ENCODE results near the gene CEP85L.

CEP85L gene

GRCh38 chr6:118659513-118660217, 8.3 kb upstream of the CEP85L start:
- Histone ChIP-seq H3K9me3 (replicated peaks; ENCODE audit: low read length) (no peaks in the 10 kb centered on the region), H3K27me3 (ENCODE audit: control insufficient read depth, insufficient read depth, low read length) (no peaks in the 10 kb centered on the region), H3K4me1 (ENCODE audit: control insufficient read depth, insufficient read depth, low read length) (peaks cover 11% of the 10 kb centered on the region), H3K36me3 (ENCODE audit: insufficient read depth, low read length) (no peaks in the 10 kb centered on the region), H3K4me2 (ENCODE audit: low read length) (peak overlapping the region; percentile 8), H3K9ac (ENCODE audit: low read depth, low read length) (no peak overlapping the region), H3K4me3 (ENCODE audit: low read length) (no peak overlapping the region)

GRCh38 chr6:118656847-118657451, 5.6 kb upstream of the CEP85L start:
- no peak overlapping the region for H3K4me2 ChIP-seq (ENCODE audit: low read length)
- no peak overlapping the region for H3K9ac ChIP-seq (ENCODE audit: low read depth, low read length)
- H3K36me3 ChIP-seq (ENCODE audit: insufficient read depth, low read length): no peaks in the 10 kb centered on the region
- no peaks in the 10 kb centered on the region for H3K27me3 ChIP-seq (ENCODE audit: control insufficient read depth, insufficient read depth, low read length)
- peaks cover 12% of the 10 kb centered on the region for H3K4me1 ChIP-seq (ENCODE audit: control insufficient read depth, insufficient read depth, low read length)
- no peaks in the 10 kb centered on the region for H3K9me3 ChIP-seq (replicated peaks; ENCODE audit: low read length)
- no peak overlapping the region for H3K4me3 ChIP-seq (ENCODE audit: low read length)

GRCh38 chr6:118652051-118652615, 742 bp upstream of the CEP85L start:
- H3K9me3 ChIP-seq (replicated peaks; ENCODE audit: low read length): no peaks in the 10 kb centered on the region
- no peaks in the 10 kb centered on the region for H3K36me3 ChIP-seq (ENCODE audit: insufficient read depth, low read length)
- H3K4me3 ChIP-seq (ENCODE audit: low read length): peak overlapping the region; percentile 100

GRCh38 chr6:118650582-118651281, 659 bp downstream of the CEP85L start:
- peaks cover 9% of the 10 kb centered on the region for H3K4me1 ChIP-seq (ENCODE audit: control insufficient read depth, insufficient read depth, low read length)
- no peaks in the 10 kb centered on the region for H3K36me3 ChIP-seq (ENCODE audit: insufficient read depth, low read length)
- no peaks in the 10 kb centered on the region for H3K27me3 ChIP-seq (ENCODE audit: control insufficient read depth, insufficient read depth, low read length)
- peak overlapping the region; percentile 85 for H3K4me2 ChIP-seq (ENCODE audit: low read length)
- H3K4me3 ChIP-seq (ENCODE audit: low read length): peak overlapping the region; percentile 100
- H3K9ac ChIP-seq (ENCODE audit: low read depth, low read length): peak overlapping the region; percentile 99
- no peaks in the 10 kb centered on the region for H3K9me3 ChIP-seq (replicated peaks; ENCODE audit: low read length)

More at GRCh38 chr6:118652051-118652615, 742 bp upstream of the CEP85L start:
- Histone ChIP-seq H3K4me2 (ENCODE audit: low read length) (peak overlapping the region; percentile 85), H3K9ac (ENCODE audit: low read depth, low read length) (peak overlapping the region; percentile 83), H3K4me1 (ENCODE audit: control insufficient read depth, insufficient read depth, low read length) (peaks cover 9% of the 10 kb centered on the region), H3K27me3 (ENCODE audit: control insufficient read depth, insufficient read depth, low read length) (no peaks in the 10 kb centered on the region)

DNA sequence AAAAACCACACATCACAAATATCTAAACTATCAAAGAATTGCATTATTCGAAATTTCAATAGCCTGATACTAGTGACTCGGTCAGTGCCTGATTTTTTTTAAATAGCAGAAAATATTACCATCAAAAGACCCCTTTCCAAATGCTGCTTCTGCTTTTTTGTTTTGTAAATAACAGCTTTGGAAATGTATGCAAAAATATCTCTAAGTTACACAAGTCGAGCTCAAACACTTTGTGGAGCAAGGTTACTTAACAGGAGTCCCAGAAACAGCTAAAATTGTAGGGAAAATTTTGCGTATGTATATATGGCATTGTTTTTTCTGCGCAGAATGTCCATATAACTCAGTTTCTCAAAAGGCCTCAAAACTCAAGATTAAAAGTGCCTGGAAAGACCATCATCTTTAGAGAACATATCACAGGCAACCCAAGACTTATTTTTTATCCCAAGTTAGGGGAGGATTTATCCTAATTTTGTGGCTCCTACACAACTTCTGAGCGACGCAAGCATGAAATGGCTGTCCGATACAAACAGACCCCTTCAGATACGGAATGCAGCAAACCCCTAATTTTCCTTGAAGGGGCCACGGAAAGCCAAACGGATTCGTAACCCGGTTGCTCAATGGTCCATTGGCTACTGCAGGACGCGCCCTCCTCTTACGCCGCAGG, 1.3 kb downstream of the CEP85L start:
- peaks cover 9% of the 10 kb centered on the region for H3K4me1 ChIP-seq (ENCODE audit: control insufficient read depth, insufficient read depth, low read length)
- H3K27me3 ChIP-seq (ENCODE audit: control insufficient read depth, insufficient read depth, low read length): no peaks in the 10 kb centered on the region
- H3K9me3 ChIP-seq (replicated peaks; ENCODE audit: low read length): no peaks in the 10 kb centered on the region
- H3K4me2 ChIP-seq (ENCODE audit: low read length): peak overlapping the region; percentile 85
- peak overlapping the region; percentile 100 for H3K4me3 ChIP-seq (ENCODE audit: low read length)
- H3K36me3 ChIP-seq (ENCODE audit: insufficient read depth, low read length): no peaks in the 10 kb centered on the region
- H3K9ac ChIP-seq (ENCODE audit: low read depth, low read length): peak overlapping the region; percentile 99

- Histone ChIP-seq H3K9me3 (replicated peaks; ENCODE audit: low read length) (no peaks in the 10 kb centered on the region), H3K4me2 (ENCODE audit: low read length) (peak overlapping the region; percentile 85), H3K9ac (ENCODE audit: low read depth, low read length) (peak overlapping the region; percentile 99), H3K36me3 (ENCODE audit: insufficient read depth, low read length) (no peaks in the 10 kb centered on the region), H3K4me3 (ENCODE audit: low read length) (peak overlapping the region; percentile 100), H3K27me3 (ENCODE audit: control insufficient read depth, insufficient read depth, low read length) (no peaks in the 10 kb centered on the region), H3K4me1 (ENCODE audit: control insufficient read depth, insufficient read depth, low read length) (peaks cover 11% of the 10 kb centered on the region)
These were observed 2.4 kb downstream of the CEP85L start for GRCh38 chr6:118648866-118649554.

GRCh38 chr6:118646977-118647376, 4.4 kb downstream of the CEP85L start:
- no peak overlapping the region for H3K4me2 ChIP-seq (ENCODE audit: low read length)
- peaks cover 14% of the 10 kb centered on the region for H3K4me1 ChIP-seq (ENCODE audit: control insufficient read depth, insufficient read depth, low read length)
- no peaks in the 10 kb centered on the region for H3K36me3 ChIP-seq (ENCODE audit: insufficient read depth, low read length)
- H3K9me3 ChIP-seq (replicated peaks; ENCODE audit: low read length): no peaks in the 10 kb centered on the region
- H3K4me3 ChIP-seq (ENCODE audit: low read length): no peak overlapping the region
- no peak overlapping the region for H3K9ac ChIP-seq (ENCODE audit: low read depth, low read length)
- H3K27me3 ChIP-seq (ENCODE audit: control insufficient read depth, insufficient read depth, low read length): no peaks in the 10 kb centered on the region

GRCh38 chr6:118645395-118645794, 6.0 kb downstream of the CEP85L start:
- no peaks in the 10 kb centered on the region for H3K9me3 ChIP-seq (replicated peaks; ENCODE audit: low read length)
- H3K27me3 ChIP-seq (ENCODE audit: control insufficient read depth, insufficient read depth, low read length): no peaks in the 10 kb centered on the region
- no peak overlapping the region for H3K4me2 ChIP-seq (ENCODE audit: low read length)

DNA sequence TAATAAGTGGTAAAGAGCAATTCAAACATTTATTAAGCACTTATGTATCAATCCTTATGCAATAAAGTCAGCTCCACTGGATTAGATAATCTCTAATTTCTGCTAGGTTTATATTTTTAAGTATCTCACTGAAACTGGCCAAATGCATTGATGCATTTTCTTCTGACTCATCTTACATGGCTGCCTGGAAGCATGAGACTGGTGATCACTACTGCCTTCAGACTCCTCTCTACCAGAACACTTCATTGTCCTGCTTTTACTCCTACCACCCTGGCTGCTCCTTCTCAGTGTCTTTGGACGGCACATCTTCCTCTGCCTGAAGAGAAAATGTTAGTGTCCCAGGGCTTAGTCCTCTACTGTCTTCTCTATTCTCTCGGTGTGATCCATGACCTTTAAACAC, 7.4 kb downstream of the CEP85L start:
- H3K36me3 ChIP-seq (ENCODE audit: insufficient read depth, low read length): no peaks in the 10 kb centered on the region
- H3K4me3 ChIP-seq (ENCODE audit: low read length): no peak overlapping the region
- peak overlapping the region; percentile 0 for H3K4me2 ChIP-seq (ENCODE audit: low read length)
- H3K9ac ChIP-seq (ENCODE audit: low read depth, low read length): no peak overlapping the region
- no peaks in the 10 kb centered on the region for H3K27me3 ChIP-seq (ENCODE audit: control insufficient read depth, insufficient read depth, low read length)
- no peaks in the 10 kb centered on the region for H3K9me3 ChIP-seq (replicated peaks; ENCODE audit: low read length)
- H3K4me1 ChIP-seq (ENCODE audit: control insufficient read depth, insufficient read depth, low read length): peaks cover 10% of the 10 kb centered on the region

More at GRCh38 chr6:118645395-118645794, 6.0 kb downstream of the CEP85L start:
- Histone ChIP-seq H3K4me1 (ENCODE audit: control insufficient read depth, insufficient read depth, low read length) (peaks cover 10% of the 10 kb centered on the region), H3K36me3 (ENCODE audit: insufficient read depth, low read length) (no peaks in the 10 kb centered on the region), H3K9ac (ENCODE audit: low read depth, low read length) (no peak overlapping the region), H3K4me3 (ENCODE audit: low read length) (no peak overlapping the region)

DNA sequence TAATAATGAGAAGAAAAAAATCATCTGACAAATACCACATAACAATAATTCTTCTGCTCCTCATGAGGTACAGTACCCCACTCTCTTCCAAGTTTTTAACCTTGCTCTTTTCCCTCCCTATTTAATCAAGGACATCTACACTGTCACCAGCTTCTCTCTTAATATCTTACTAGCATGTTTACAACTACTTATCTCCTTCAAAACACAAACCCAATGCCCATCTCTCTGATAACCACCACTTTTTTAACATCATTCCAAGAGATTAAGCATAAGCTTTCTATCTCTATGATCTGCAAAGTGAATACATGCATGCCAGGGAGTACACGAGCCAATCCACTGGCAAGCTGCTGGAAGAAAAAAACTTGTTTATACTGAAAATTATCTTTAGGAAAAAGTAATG, 10.3 kb downstream of the CEP85L start:
- H3K4me3 ChIP-seq (ENCODE audit: low read length): no peak overlapping the region
- no peak overlapping the region for H3K4me2 ChIP-seq (ENCODE audit: low read length)
- no peak overlapping the region for H3K9ac ChIP-seq (ENCODE audit: low read depth, low read length)
- peaks cover 7% of the 10 kb centered on the region for H3K4me1 ChIP-seq (ENCODE audit: control insufficient read depth, insufficient read depth, low read length)
- no peaks in the 10 kb centered on the region for H3K27me3 ChIP-seq (ENCODE audit: control insufficient read depth, insufficient read depth, low read length)
- no peaks in the 10 kb centered on the region for H3K36me3 ChIP-seq (ENCODE audit: insufficient read depth, low read length)
- H3K9me3 ChIP-seq (replicated peaks; ENCODE audit: low read length): no peaks in the 10 kb centered on the region

Measured in skeletal muscle satellite cell (primary cell).